Measurements from ENCODE around the gene TTC12.

Gene TTC12

GRCh38 chr11:113404859-113405430 lies 90.6 kb downstream of the TTC12 start:
- DNase-seq (ENCODE audit: low read depth), result no peak

GRCh38 chr11:113405724-113406478 lies 91.5 kb downstream of the TTC12 start:
- no peak for DNase-seq (ENCODE audit: low read depth)

GRCh38 chr11:113407163-113407562 lies 92.8 kb downstream of the TTC12 start:
- DNase-seq (ENCODE audit: low read depth), result no peak

GRCh38 chr11:113408206-113408605 lies 93.8 kb downstream of the TTC12 start:
- no peak for DNase-seq (ENCODE audit: low read depth)

- no peak for DNase-seq (ENCODE audit: low read depth)
Observed at GRCh38 chr11:113408887-113409286, 94.5 kb downstream of the TTC12 start.

- no peak for DNase-seq (ENCODE audit: low read depth)
Observed at GRCh38 chr11:113409526-113409925, 95.1 kb downstream of the TTC12 start.

- DNase-seq (ENCODE audit: low read depth), result no peak
Observed at GRCh38 chr11:113410414-113411135, 96.2 kb downstream of the TTC12 start.

- no peak for DNase-seq (ENCODE audit: low read depth)
Observed at GRCh38 chr11:113411536-113411935, 97.2 kb downstream of the TTC12 start.

GRCh38 chr11:113412675-113413074 lies 98.3 kb downstream of the TTC12 start:
- no peak for DNase-seq (ENCODE audit: low read depth)

- DNase-seq (ENCODE audit: low read depth), result no peak
Observed at GRCh38 chr11:113415343-113415742, 101.0 kb downstream of the TTC12 start.

Data from non-pigmented ciliary epithelial cell (primary cell).